HG02763 (cell line): ENCODE data around the gene KIAA1217.
"Not testable (repeated sequence)": the region's sequence is repeated elsewhere in the genome, so short reads cannot be mapped to it uniquely, and the experiment has no call there.

ENCODE experiments used
- ATAC-seq: cut with Tn5 transposase; IDR thresholded peaks from one replicate; pipeline ENCODE4 v1.9.1; 2021; ENCODE audit warnings: mild to moderate bottlenecking, moderate library complexity; ENCODE audit not compliant: unreplicated experiment

Gene KIAA1217

GRCh38 chr10:24333736-24334135, 124.8 kb downstream of the KIAA1217 start:
- no peak for ATAC-seq

- ATAC-seq: no peak
These were observed 125.5 kb downstream of the KIAA1217 start for GRCh38 chr10:24334279-24334939.

- not testable (repeated sequence) for ATAC-seq
These were observed 128.8 kb downstream of the KIAA1217 start for GRCh38 chr10:24337723-24338122.

GRCh38 chr10:24339387-24339786, 130.4 kb downstream of the KIAA1217 start:
- ATAC-seq: no peak

GRCh38 chr10:24340446-24340845, 131.5 kb downstream of the KIAA1217 start:
- no peak for ATAC-seq

GRCh38 chr10:24340883-24341282, 131.9 kb downstream of the KIAA1217 start:
- no peak for ATAC-seq

- no peak for ATAC-seq
These were observed 132.4 kb downstream of the KIAA1217 start for GRCh38 chr10:24341371-24341770.

GRCh38 chr10:24341897-24342296, 133.0 kb downstream of the KIAA1217 start:
- no peak for ATAC-seq

- no peak for ATAC-seq
These were observed 134.7 kb downstream of the KIAA1217 start for GRCh38 chr10:24343686-24344085.

- no peak for ATAC-seq
These were observed 135.3 kb downstream of the KIAA1217 start for GRCh38 chr10:24344279-24344678.

GRCh38 chr10:24344695-24345463, 135.9 kb downstream of the KIAA1217 start:
- no peak for ATAC-seq

GRCh38 chr10:24346877-24347519, 138.1 kb downstream of the KIAA1217 start:
- no peak for ATAC-seq

- no peak for ATAC-seq
These were observed 140.6 kb downstream of the KIAA1217 start for GRCh38 chr10:24349379-24350001.

- ATAC-seq: no peak
These were observed 141.4 kb downstream of the KIAA1217 start for GRCh38 chr10:24350070-24350921.

- ATAC-seq: not testable (repeated sequence)
These were observed 141.9 kb downstream of the KIAA1217 start for GRCh38 chr10:24350922-24351225.

GRCh38 chr10:24351961-24352360, 143.0 kb downstream of the KIAA1217 start:
- ATAC-seq: no peak

- ATAC-seq: no peak
These were observed 143.5 kb downstream of the KIAA1217 start for GRCh38 chr10:24352399-24352798.

GRCh38 chr10:24353319-24353718, 144.4 kb downstream of the KIAA1217 start:
- no peak for ATAC-seq

- no peak for ATAC-seq
These were observed 146.2 kb downstream of the KIAA1217 start for GRCh38 chr10:24355056-24355688.

GRCh38 chr10:24357344-24358004, 148.5 kb downstream of the KIAA1217 start:
- no peak for ATAC-seq
